Esophagus squamous epithelium (tissue), 5 donors: Measurements from ENCODE around the gene HEATR1. TPM values are rescaled to one million over a fixed set of nuclear protein-coding genes. Genes with fewer than 3 reads are reported as not detected.

Experiments used
- DNase-seq: peaks from one replicate; lab custom pipeline; 2025; lab: John Stamatoyannopoulos, UW
- H3K27ac ChIP-seq, 4 donors: fragments of 200-600 bp; sonication (generic); one replicate each; pipeline ENCODE4 v1.5.1; 2016 to 2019; ENCODE audit warnings: mild to moderate bottlenecking in 1 of 4
- H3K27me3 ChIP-seq, 4 donors: fragments of 200-600 bp; sonication (generic); 1 replicate in 3 of 4; 2 replicates in 1 of 4; pipeline versions ENCODE4 v1.5.1 to v1.6.0; 2017 to 2021; ENCODE audit warnings: antibody characterized with exemption in 1 of 4
- H3K36me3 ChIP-seq, 3 donors: fragments of 200-600 bp; sonication (generic); one replicate each; pipeline ENCODE4 v1.5.1; 2016 to 2019
- H3K4me1 ChIP-seq, 3 donors: fragments of 200-600 bp; sonication (generic); one replicate each; pipeline ENCODE4 v1.5.1; 2017 to 2019
- H3K4me3 ChIP-seq, 4 donors: fragments of 200-600 bp; sonication (generic); 1 replicate in 3 of 4; 2 replicates in 1 of 4; pipeline ENCODE4 v1.5.1; 2016 to 2019; ENCODE audit warnings: mild to moderate bottlenecking in 2 of 4, moderate library complexity in 1 of 4
- H3K9me3 ChIP-seq, 3 donors: fragments of 200-600 bp; sonication (generic); one replicate each; pipeline ENCODE4 v1.5.1; 2016 to 2019
- CTCF ChIP-seq, 6 experiments: fragments of 450-650 bp in 4 of 6; fragments of 200-600 bp in 2 of 6; sonication (generic) in 2 of 6; IDR thresholded peaks; one replicate each; pipeline ENCODE4 v1.5.1; 2016 to 2019; ENCODE audit warnings: antibody characterized with exemption in 6 of 6, mild to moderate bottlenecking in 4 of 6, moderate library complexity in 4 of 6
- POLR2A ChIP-seq, 4 donors: fragments of 450-650 bp; IDR thresholded peaks; one replicate each; pipeline ENCODE4 v1.6.1; 2017; ENCODE audit warnings: antibody characterized with exemption in 4 of 4, mild to moderate bottlenecking in 4 of 4, moderate library complexity in 3 of 4
- WGBS, 2 donors: methylation state at CpG; one replicate each; pipeline ENCODE4 v1.1.5; 2018; 5-methylcytosine and 5-hydroxymethylcytosine counted together
- intact Hi-C: fragments of 100-400 bp; cut with DNase I; formaldehyde crosslinking; loops from one replicate; pipeline ENCODE4 v1.15.0; 2022
- total RNA-seq, 4 donors: library from RNA; depleted of rRNA; stranded (reverse); fragments of >200 nt; gene quantifications; one replicate each; pipeline ENCODE4 v1.1.0, GENCODE V29; 2016
- donor health status: DM: yes; HTN: yes; CAD: no.

Gene HEATR1
- total RNA-seq, 4 donors from 2014 or later: 12.4 to 38.9 (median 23.9) TPM

DNA sequence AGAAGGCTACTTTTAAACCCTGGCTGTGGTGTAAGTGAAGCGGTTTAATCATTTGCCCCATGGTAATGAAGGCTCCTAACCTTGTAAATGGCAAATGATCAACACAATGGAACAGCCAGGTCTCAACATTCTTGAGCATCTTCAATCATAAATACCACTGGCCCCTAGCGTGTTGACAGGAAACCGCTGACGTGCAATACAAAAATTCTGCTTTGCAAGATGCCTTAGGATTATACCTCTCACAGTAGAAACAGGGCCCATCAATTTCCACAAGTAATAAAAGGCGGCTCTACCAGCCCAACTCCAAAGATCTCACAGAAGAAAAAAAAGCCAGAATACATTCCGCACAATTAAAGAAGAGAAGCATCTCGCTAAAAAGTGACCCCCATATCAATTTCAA, 47.7 kb downstream of the HEATR1 start:
- H3K27ac ChIP-seq: no peak overlapping the region
- DNase-seq: no peak
- intact Hi-C loops: no loop called here
- TF ChIP-seq CTCF (IDR thresholded peaks at IDR 0.05) (no peak), POLR2A (IDR thresholded peaks at IDR 0.05) (no peak)
- no peaks in the 10 kb centered on the region for H3K9me3 ChIP-seq
- WGBS, 2 donors: 95 to 97% methylated on average over 7 of the region's 7 CpGs
- H3K27me3 ChIP-seq: no peaks in the 10 kb centered on the region
- peaks cover 17 to 100% (median 33%) of the 10 kb centered on the region in 3 donors for H3K36me3 ChIP-seq
- H3K4me3 ChIP-seq: no peak overlapping the region
- H3K4me1 ChIP-seq: no peaks in the 10 kb centered on the region

GRCh38 chr1:236553370-236553769, 50.9 kb downstream of the HEATR1 start:
- intact Hi-C loops: no loop called here
- Histone ChIP-seq H3K9me3 (no peaks in the 10 kb centered on the region), H3K36me3 (peaks cover 27 to 100% (median 53%) of the 10 kb centered on the region in 3 donors), H3K27me3 (no peaks in the 10 kb centered on the region), H3K4me1 (no peaks in the 10 kb centered on the region), H3K27ac (no peak overlapping the region), H3K4me3 (no peak overlapping the region)
- WGBS, 2 donors: 72 to 84% methylated on average over 8 of the region's 8 CpGs
- no peak for DNase-seq
- no peak for TF ChIP-seq POLR2A (IDR thresholded peaks at IDR 0.05)
- TF ChIP-seq CTCF (IDR thresholded peaks at IDR 0.05): no peak

DNA sequence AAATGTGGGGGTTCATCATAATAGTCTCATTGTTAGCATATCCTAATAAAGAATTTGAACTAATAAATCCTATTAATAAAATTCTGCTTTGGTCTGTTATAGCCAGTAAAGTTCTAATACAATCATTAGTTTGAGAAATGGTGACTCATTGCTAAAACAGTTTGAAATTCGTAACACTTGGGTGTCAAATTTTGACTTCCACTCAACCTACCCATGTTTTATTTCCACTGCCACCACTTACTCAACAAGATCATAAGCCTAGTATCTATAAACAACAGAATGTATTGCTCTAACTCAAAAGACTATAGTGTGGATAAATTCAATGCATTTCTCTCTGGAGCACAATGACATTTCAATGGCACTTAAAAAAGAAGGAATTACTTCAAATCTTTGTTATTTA, 51.4 kb downstream of the HEATR1 start:
- Histone ChIP-seq H3K4me1 (no peaks in the 10 kb centered on the region), H3K27ac (no peak overlapping the region), H3K36me3 (peaks cover 22 to 100% (median 51%) of the 10 kb centered on the region in 3 donors), H3K27me3 (no peaks in the 10 kb centered on the region), H3K4me3 (no peak overlapping the region), H3K9me3 (no peaks in the 10 kb centered on the region)
- WGBS, 2 donors: 0 to 21% methylated on average over 1 of the region's 1 CpG
- no peak for DNase-seq
- no peak for TF ChIP-seq POLR2A (IDR thresholded peaks at IDR 0.05)
- no peak for TF ChIP-seq CTCF (IDR thresholded peaks at IDR 0.05)
- intact Hi-C loops: no loop called here

GRCh38 chr1:236552096-236552495, 52.2 kb downstream of the HEATR1 start:
- Histone ChIP-seq H3K4me3 (no peak overlapping the region), H3K4me1 (no peaks in the 10 kb centered on the region), H3K27ac (no peak overlapping the region), H3K9me3 (no peaks in the 10 kb centered on the region), H3K27me3 (no peaks in the 10 kb centered on the region), H3K36me3 (peaks cover 18 to 100% (median 49%) of the 10 kb centered on the region in 3 donors)
- WGBS, 2 donors: 76 to 84% methylated on average over 6 of the region's 6 CpGs
- no peak for DNase-seq
- intact Hi-C loops: no loop called here
- no peak for TF ChIP-seq POLR2A (IDR thresholded peaks at IDR 0.05)
- no peak for TF ChIP-seq CTCF (IDR thresholded peaks at IDR 0.05)

DNA sequence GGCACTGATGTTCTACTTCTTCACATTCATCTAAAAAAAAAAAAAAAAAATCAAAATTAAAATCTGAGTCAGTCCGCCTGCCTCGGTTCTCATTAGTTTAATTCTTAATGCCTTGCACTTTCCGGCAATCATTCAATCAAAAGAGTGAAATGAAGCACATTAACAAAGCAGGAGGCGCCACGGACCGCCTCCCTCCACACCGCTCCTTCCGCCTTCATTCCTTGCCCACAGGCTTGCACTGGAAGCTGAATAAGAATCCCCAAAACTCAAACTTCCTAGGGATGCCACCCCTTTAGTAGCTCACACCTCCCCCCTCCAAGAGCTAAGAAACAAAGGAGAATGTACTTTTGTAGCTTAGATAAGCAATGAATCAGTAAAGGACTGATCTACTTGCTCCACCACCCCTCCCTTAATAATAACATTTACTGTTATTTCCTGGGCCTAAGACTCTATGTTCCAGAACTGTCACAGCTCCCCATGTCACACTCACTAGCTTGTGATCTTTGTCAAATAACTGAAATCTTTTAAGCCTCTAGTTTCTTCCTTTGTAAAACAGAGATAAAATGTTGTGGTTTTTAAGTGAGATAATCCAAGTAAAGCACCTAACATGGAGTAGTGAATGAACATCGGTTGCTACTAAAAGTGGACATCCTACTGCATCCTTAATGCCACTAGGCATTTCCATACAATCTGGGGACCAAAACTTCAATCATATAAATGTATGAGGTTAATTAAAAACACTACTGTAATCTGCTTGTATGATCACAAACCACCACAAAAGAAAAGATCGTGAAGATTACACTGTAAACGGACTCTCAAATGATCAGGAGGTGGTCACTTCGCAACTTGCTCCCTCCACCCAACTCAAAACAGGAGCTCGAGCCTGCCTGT, 53.1 kb downstream of the HEATR1 start:
- Histone ChIP-seq H3K4me3 (no peak overlapping the region), H3K9me3 (no peaks in the 10 kb centered on the region), H3K27ac (no peak overlapping the region), H3K4me1 (no peaks in the 10 kb centered on the region), H3K27me3 (no peaks in the 10 kb centered on the region), H3K36me3 (peaks cover 16 to 100% (median 42%) of the 10 kb centered on the region in 3 donors)
- no peak for DNase-seq
- WGBS, 2 donors: 67 to 83% methylated on average over 13 of the region's 13 CpGs
- TF ChIP-seq CTCF (IDR thresholded peaks at IDR 0.05) (no peak), POLR2A (IDR thresholded peaks at IDR 0.05) (no peak)
- intact Hi-C loops: no loop called here
